ENCODE results near the gene CLHC1.

GRCh38 chr2:55180374-55180773 is 51.7 kb downstream of the CLHC1 start:
- TF ChIP-seq CTCF (IDR thresholded peaks at IDR 0.05; ENCODE audit: control extremely low read depth in 1 of 3, insufficient read depth in 1 of 3, low read depth in 1 of 3, low read length in 3 of 3), result no peak
- TF ChIP-seq JUND (IDR thresholded peaks at IDR 0.05; ENCODE audit: low read length), result no peak
- TF ChIP-seq EZH2 (IDR thresholded peaks at IDR 0.05; ENCODE audit: low read depth, low read length, severe bottlenecking), result no peak
- no peak for TF ChIP-seq JUN (IDR thresholded peaks at IDR 0.05; ENCODE audit: low read depth, low read length)
- no peak for TF ChIP-seq KDM1A (IDR thresholded peaks at IDR 0.05; ENCODE audit: borderline replicate concordance, low read length)
- no peak for TF ChIP-seq SP1 (IDR thresholded peaks at IDR 0.05; ENCODE audit: low read depth, low read length)
- no peak for TF ChIP-seq ATF3 (IDR thresholded peaks at IDR 0.05; ENCODE audit: insufficient read depth, low read depth, low read length)
- TF ChIP-seq SAP30 (IDR thresholded peaks at IDR 0.05; ENCODE audit: insufficient read depth, insufficient replicate concordance, low read length), result no peak
- TF ChIP-seq TBP (IDR thresholded peaks at IDR 0.05; ENCODE audit: low read depth, low read length), result no peak
- no peak for TF ChIP-seq MAFK (IDR thresholded peaks at IDR 0.05; ENCODE audit: low read depth, low read length)
- TF ChIP-seq SIX5 (IDR thresholded peaks at IDR 0.05; ENCODE audit: low read depth, low read length), result no peak
